AG04450 (cell line): ENCODE measurements around the gene TCTN1. TPM values are rescaled to one million over a fixed set of nuclear protein-coding genes. Genes with fewer than 3 reads are reported as not detected.
"Not testable (repeated sequence)": the region's sequence is repeated elsewhere in the genome, so short reads cannot be mapped to it uniquely, and the experiment has no call there.

Experiments
- CTCF ChIA-PET: fragments of 300-600, 350-600 bp; formaldehyde crosslinking; extraction: SDS; loops from one replicate; lab custom pipeline; 2022; ENCODE audit warnings: antibody characterized with exemption, inconsistent platforms; lab: Charles Lee
- POLR2A ChIA-PET: fragments of 350-600 bp; formaldehyde crosslinking; extraction: SDS; loops from one replicate; lab custom pipeline; 2021; ENCODE audit warnings: antibody characterized with exemption, inconsistent platforms; lab: Yijun Ruan, JAX
- DNase-seq: peaks from one replicate; pipeline ENCODE4 v3.0.0-alpha.2; 2011; ENCODE audit warnings: low read depth, low spot score
- H3K27ac ChIP-seq: one replicate; pipeline ENCODE4 v1.5.1; 2012; ENCODE audit warnings: low read depth, low read length, control low read depth
- H3K27me3 ChIP-seq: one replicate; pipeline ENCODE4 v1.6.0; 2012; ENCODE audit warnings: low read length; ENCODE audit not compliant: control insufficient read depth, insufficient read depth
- H3K4me3 ChIP-seq: 2 replicates; pipeline ENCODE4 v1.5.1; 2011; ENCODE audit warnings: mild to moderate bottlenecking, low read depth, low read length, control low read depth
- H3K9me3 ChIP-seq: 2 replicates; pipeline ENCODE4 v1.5.1; 2012; ENCODE audit warnings: low read length; ENCODE audit not compliant: control insufficient read depth, insufficient read depth
- polyA plus RNA-seq: library from polyadenylated mRNA; depleted of rRNA; stranded (reverse); fragments of >200 nt; gene quantifications from 2 replicates; pipeline ENCODE4 v1.2.3, GENCODE V29; 2011
- TF ChIP-seq, protein P1 (sequence below): IDR thresholded peaks from 2 replicates; pipeline ENCODE4 v1.5.1; 2011; ENCODE audit warnings: low read depth, low read length, control low read depth, inconsistent platforms

The TCTN1 gene
- polyA plus RNA-seq, 1 experiment, result 35.4 TPM

GRCh38 chr12:110590059-110590458, 23.9 kb upstream of the TCTN1 start:
- no peak overlapping the region for H3K27ac ChIP-seq
- no peaks in the 10 kb centered on the region for H3K9me3 ChIP-seq
- no peaks in the 10 kb centered on the region for H3K27me3 ChIP-seq
- CTCF ChIA-PET, result interaction anchor here (1.7 to 4.8 kb wide), 3 partner anchors 11 to 140 kb away, joined by 6 to 35 read pairs (median 8); partner anchors contain the start of gene ARPC3
- POLR2A ChIA-PET, result interaction anchor here (0.7 kb wide), 1 partner anchor 117 kb away, joined by 3 read pairs; no protein-coding TSS in a partner anchor
- TF ChIP-seq, protein P1, sequence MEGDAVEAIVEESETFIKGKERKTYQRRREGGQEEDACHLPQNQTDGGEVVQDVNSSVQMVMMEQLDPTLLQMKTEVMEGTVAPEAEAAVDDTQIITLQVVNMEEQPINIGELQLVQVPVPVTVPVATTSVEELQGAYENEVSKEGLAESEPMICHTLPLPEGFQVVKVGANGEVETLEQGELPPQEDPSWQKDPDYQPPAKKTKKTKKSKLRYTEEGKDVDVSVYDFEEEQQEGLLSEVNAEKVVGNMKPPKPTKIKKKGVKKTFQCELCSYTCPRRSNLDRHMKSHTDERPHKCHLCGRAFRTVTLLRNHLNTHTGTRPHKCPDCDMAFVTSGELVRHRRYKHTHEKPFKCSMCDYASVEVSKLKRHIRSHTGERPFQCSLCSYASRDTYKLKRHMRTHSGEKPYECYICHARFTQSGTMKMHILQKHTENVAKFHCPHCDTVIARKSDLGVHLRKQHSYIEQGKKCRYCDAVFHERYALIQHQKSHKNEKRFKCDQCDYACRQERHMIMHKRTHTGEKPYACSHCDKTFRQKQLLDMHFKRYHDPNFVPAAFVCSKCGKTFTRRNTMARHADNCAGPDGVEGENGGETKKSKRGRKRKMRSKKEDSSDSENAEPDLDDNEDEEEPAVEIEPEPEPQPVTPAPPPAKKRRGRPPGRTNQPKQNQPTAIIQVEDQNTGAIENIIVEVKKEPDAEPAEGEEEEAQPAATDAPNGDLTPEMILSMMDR, result no peak
- H3K4me3 ChIP-seq, result no peak overlapping the region
- DNase-seq, result no peak

DNA sequence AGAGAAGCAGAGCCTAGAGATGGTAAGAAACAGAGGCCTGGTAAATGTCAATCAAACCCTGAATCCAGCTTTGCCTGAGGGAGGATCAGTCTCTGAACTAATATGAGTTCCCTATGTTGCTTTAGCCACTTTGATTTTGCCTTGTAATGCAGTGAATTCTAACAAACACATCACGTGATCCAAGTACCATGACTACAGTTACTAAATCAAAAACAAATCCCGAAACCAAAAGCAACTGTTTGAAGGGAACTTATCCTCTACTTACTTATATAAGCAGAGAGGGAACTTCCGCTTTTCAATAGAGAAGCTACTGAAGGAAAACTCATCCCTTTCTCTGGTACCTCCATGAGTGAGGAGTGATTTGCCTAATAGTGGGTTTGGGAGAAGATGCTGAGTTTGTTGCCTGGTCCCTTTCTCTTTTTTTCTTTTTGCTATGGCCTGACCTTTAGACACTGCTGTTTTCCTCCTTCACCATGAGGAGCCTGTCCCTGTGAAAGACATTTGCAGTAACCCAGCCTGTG, 23.1 kb upstream of the TCTN1 start:
- POLR2A ChIA-PET, result no interaction called here

DNA sequence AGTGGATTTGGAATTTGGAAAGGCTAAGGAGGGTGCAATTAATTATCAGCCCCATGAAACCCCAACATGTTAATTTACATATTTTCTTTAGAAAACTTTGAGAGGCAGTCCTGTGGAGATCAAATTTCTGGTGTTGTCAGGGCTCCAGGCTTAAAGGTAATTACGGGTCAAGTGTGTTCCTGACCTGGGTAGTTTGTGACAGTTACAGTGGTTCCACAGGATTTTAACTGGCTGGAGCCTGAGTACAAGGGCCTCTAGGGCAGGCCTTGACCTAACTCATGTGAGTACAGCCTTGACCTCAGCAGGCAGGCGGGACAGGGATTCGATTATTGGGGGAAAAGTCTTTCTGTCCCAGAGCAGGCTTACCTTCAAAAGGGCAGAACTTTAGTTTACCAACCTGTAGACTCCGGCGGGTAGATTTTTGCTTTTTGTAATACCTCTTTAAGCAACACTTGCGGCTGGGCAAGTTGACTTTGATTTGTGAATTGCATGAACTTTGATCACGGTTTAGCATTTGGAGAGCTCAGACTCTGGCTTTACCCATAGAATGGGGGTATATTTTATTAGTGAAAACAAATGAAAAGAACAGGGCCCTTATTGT, 22.4 kb upstream of the TCTN1 start:
- Histone ChIP-seq H3K27ac (no peak overlapping the region), H3K27me3 (no peaks in the 10 kb centered on the region), H3K4me3 (no peak overlapping the region), H3K9me3 (no peaks in the 10 kb centered on the region)
- TF ChIP-seq, protein P1, result no peak
- CTCF ChIA-PET, result interaction anchor here (1.7 to 4.8 kb wide), 3 partner anchors 10 to 142 kb away, joined by 6 to 35 read pairs (median 8); partner anchors contain the start of gene ARPC3
- POLR2A ChIA-PET, result no interaction called here
- no peak for DNase-seq

More for the DNA sequence above, 23.1 kb upstream of the TCTN1 start:
- no peak for DNase-seq
- H3K4me3 ChIP-seq, result no peak overlapping the region
- TF ChIP-seq, protein P1, result no peak
- H3K9me3 ChIP-seq, result no peaks in the 10 kb centered on the region
- H3K27ac ChIP-seq, result peak overlapping the region; percentile 21
- no peaks in the 10 kb centered on the region for H3K27me3 ChIP-seq
- CTCF ChIA-PET, result interaction anchor here (0.6 to 4.8 kb wide), 4 partner anchors 10 to 141 kb away, joined by 3 to 35 read pairs (median 7); partner anchors contain the start of gene ARPC3

GRCh38 chr12:110592078-110592477, 21.9 kb upstream of the TCTN1 start:
- ChIA-PET CTCF (interaction anchor here (4.8 kb wide), 1 partner anchor 9 kb away, joined by 35 read pairs; no protein-coding TSS in a partner anchor), POLR2A (no interaction called here)
- DNase-seq, result no peak
- no peaks in the 10 kb centered on the region for H3K9me3 ChIP-seq
- H3K27me3 ChIP-seq, result no peaks in the 10 kb centered on the region
- no peak overlapping the region for H3K27ac ChIP-seq
- TF ChIP-seq, protein P1, result no peak
- no peak overlapping the region for H3K4me3 ChIP-seq

- H3K9me3 ChIP-seq, DNase-seq, H3K27ac ChIP-seq, H3K27me3 ChIP-seq, H3K4me3 ChIP-seq: not testable (repeated sequence)
- ChIA-PET CTCF (interaction anchor here (1.0 to 4.8 kb wide), 2 partner anchors 8 to 82 kb away, joined by 6 to 35 read pairs; no protein-coding TSS in a partner anchor), POLR2A (interaction anchor here (0.7 kb wide), 1 partner anchor 17 kb away, joined by 3 read pairs; no protein-coding TSS in a partner anchor)
Measured at GRCh38 chr12:110592919-110593318, 21.0 kb upstream of the TCTN1 start.
